HUES48 (cell line): ENCODE results near the gene UBR2.
A peak's percentile ranks its signal among the peaks of the same experiment; 100 is the strongest.
"Not testable (repeated sequence)": the region's sequence is repeated elsewhere in the genome, so short reads cannot be mapped to it uniquely, and the experiment has no call there.

Source experiments
- H3K27ac ChIP-seq: one replicate; pipeline ENCODE4 v1.7.0; 2013; ENCODE audit warnings: low read depth, low read length, inconsistent platforms
- H3K27me3 ChIP-seq: 2 replicates; pipeline ENCODE4 v1.6.1; 2013; ENCODE audit warnings: mild to moderate bottlenecking, low read length; ENCODE audit not compliant: control insufficient read depth, insufficient read depth
- H3K36me3 ChIP-seq: 2 replicates; pipeline ENCODE4 v1.6.1; 2013; ENCODE audit warnings: low read length; ENCODE audit not compliant: control insufficient read depth, insufficient read depth
- H3K4me1 ChIP-seq: 2 replicates; pipeline ENCODE4 v1.6.1; 2013; ENCODE audit warnings: mild to moderate bottlenecking, low read length; ENCODE audit not compliant: control insufficient read depth, insufficient read depth
- H3K4me3 ChIP-seq: 2 replicates; pipeline ENCODE4 v1.5.1; 2013; ENCODE audit warnings: mild to moderate bottlenecking, low read depth, low read length
- H3K9ac ChIP-seq: 2 replicates; pipeline ENCODE4 v1.6.1; 2013; ENCODE audit warnings: mild to moderate bottlenecking, low read depth, low read length, moderate library complexity
- H3K9me3 ChIP-seq: 2 replicates; pipeline ENCODE4 v1.6.1; 2013; ENCODE audit warnings: low read length; ENCODE audit not compliant: control insufficient read depth, insufficient read depth

Gene UBR2

DNA sequence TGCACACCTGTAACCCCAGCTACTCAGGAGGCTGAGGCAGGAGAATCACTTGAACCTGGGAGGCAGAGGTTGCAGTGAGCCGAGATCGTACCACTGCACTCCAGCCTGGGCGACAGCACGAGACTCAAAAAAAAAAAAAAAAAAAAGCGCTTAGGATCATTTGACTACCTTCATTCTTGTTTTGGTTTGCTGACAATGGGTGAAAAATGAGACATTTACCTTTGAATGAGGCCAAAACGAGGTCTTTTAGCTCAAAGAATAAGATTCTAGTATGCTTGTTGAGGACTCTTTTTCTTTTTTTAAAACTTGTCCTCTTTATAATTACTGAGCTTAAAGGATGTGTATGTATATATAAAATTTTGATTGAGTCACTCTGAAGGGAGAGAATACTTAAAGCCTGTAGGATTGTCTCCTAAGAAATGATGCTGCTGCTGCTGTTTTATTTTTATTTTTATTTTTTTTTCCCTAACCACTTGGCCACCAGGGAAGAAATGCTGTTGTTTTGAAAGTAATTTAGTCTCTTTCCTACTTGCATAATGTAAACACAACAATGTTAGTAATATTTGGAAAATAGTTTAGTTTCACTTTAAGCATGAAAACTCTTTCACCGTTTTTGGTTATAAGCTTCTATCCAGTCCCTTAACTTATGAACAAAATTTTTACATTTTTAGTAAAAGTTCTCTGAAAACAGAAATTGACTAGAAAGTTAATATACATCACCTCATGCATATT, 7.9 kb downstream of the UBR2 start:
- no peaks in the 10 kb centered on the region for H3K9me3 ChIP-seq
- H3K9ac ChIP-seq, result no peak overlapping the region
- no peaks in the 10 kb centered on the region for H3K27me3 ChIP-seq
- H3K4me1 ChIP-seq, result peaks cover 5% of the 10 kb centered on the region; the same call in 1 of the 2 replicates
- H3K36me3 ChIP-seq, result peaks cover 22% of the 10 kb centered on the region
- H3K4me3 ChIP-seq, result no peak overlapping the region
- no peak overlapping the region for H3K27ac ChIP-seq

DNA sequence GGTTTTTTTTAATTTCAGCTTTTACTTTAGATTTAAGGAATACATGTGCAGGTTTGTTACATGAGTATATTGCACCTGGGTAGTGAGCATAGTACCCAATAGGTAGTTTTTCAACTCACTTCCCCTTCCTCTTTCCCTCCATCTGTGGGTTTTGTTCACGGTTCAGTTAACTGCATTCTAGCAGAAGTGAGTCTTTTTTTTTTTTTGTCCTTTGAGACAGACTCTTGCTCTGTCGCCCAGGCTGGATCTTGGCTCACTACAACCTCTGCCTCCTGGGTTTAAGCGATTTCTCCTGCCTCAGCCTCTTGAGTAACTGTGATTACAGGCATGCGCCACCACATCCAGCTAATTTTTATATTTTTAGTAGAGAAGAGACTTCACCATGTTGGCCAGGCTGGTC, 8.7 kb downstream of the UBR2 start:
- H3K9ac ChIP-seq, result no peak overlapping the region
- peaks cover 24% of the 10 kb centered on the region for H3K36me3 ChIP-seq
- no peaks in the 10 kb centered on the region for H3K9me3 ChIP-seq
- H3K27ac ChIP-seq, result no peak overlapping the region
- peaks cover 5% of the 10 kb centered on the region; the same call in 1 of the 2 replicates for H3K4me1 ChIP-seq
- no peaks in the 10 kb centered on the region for H3K27me3 ChIP-seq
- H3K4me3 ChIP-seq, result no peak overlapping the region

DNA sequence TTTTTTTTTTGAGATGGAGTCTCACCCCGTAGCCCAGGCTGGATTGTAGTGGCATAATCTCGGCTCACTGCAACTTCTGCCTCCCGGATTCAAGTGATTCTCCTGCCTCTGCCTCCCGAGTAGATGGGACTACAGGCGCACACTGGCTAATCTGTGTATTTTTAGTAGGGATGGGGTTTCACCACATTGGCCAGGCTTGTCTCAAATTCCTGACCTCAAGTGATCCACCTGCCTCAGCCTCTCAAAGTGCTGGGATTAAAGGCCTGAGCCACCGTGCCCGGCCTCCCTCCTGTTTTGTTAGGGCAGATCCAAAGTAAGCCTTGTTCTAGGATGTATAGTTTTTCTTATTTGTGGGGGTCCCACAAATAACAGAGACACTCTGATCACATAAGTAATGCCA, 12.7 kb downstream of the UBR2 start:
- not testable (repeated sequence) for H3K4me3 ChIP-seq
- peaks cover 24% of the 10 kb centered on the region for H3K36me3 ChIP-seq

DNA sequence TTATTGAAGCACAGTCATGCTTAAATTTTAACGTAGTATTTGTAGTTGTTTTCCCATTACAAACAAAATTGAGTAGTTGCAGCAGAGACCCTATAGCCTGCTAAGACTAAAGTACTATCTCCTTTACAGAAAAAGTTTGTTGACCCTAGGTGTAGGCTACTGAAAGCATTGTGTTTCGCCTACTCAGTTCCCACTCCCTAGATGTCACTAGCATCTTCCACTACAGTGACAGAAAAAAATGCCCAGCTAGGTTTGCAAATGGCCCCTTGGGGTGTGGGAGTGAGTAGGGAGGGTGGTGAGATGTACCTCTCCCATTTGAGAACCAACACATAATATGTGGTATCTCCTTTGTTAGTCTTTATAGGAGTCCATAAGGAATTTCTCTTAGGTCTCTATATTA, 34.5 kb downstream of the UBR2 start:
- H3K4me1 ChIP-seq, result no peaks in the 10 kb centered on the region
- peaks cover 14% of the 10 kb centered on the region for H3K36me3 ChIP-seq
- no peak overlapping the region for H3K4me3 ChIP-seq
- no peaks in the 10 kb centered on the region for H3K9me3 ChIP-seq
- no peak overlapping the region for H3K27ac ChIP-seq
- no peak overlapping the region for H3K9ac ChIP-seq
- no peaks in the 10 kb centered on the region for H3K27me3 ChIP-seq

More for the DNA sequence above, 12.7 kb downstream of the UBR2 start:
- not testable (repeated sequence) for H3K9me3 ChIP-seq, H3K27me3 ChIP-seq, H3K27ac ChIP-seq, H3K4me1 ChIP-seq, H3K9ac ChIP-seq

DNA sequence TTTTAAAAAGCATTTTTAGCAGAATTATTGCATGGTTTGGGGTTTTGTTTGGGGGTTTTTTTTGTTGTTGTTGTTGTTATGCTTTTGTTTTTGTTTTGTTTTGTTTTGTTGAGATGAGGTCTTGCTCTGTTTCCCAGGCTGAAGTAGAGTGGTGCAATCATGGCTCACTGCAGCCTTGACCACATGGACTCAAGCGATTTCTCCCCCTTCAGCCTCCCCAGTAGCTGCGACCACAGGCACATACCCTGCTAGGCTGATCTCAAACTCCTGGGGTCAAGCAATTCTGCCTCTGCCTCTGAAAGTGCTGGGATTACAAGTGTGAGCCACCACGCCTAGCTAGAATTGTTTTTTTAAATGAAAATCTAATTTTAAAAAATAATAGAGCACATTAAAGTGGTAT, 35.7 kb downstream of the UBR2 start:
- H3K4me3 ChIP-seq, result no peak overlapping the region
- no peaks in the 10 kb centered on the region for H3K9me3 ChIP-seq
- no peaks in the 10 kb centered on the region for H3K27me3 ChIP-seq
- H3K9ac ChIP-seq, result no peak overlapping the region
- H3K27ac ChIP-seq, result no peak overlapping the region
- peaks cover 24% of the 10 kb centered on the region for H3K36me3 ChIP-seq
- no peaks in the 10 kb centered on the region for H3K4me1 ChIP-seq

DNA sequence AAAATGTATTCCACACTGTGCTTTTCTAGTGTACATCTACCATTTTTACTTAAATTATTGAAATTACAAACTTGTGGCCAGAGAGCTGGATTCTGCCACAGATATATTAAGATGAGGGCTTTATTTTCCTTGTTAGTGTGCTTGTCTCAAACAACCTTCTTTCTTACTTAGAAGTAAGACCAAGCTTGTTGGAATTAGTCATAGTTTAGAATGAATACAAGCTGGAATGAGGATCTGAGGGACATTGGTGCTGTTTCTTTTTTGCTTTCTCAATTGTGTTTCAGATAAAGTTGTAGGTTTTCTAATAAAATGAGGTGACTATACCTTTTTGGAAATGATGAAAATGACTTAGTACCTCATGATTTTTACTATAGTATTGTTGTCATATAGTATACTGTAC, 40.3 kb downstream of the UBR2 start:
- no peak overlapping the region for H3K27ac ChIP-seq
- H3K36me3 ChIP-seq, result peaks cover 45% of the 10 kb centered on the region

DNA sequence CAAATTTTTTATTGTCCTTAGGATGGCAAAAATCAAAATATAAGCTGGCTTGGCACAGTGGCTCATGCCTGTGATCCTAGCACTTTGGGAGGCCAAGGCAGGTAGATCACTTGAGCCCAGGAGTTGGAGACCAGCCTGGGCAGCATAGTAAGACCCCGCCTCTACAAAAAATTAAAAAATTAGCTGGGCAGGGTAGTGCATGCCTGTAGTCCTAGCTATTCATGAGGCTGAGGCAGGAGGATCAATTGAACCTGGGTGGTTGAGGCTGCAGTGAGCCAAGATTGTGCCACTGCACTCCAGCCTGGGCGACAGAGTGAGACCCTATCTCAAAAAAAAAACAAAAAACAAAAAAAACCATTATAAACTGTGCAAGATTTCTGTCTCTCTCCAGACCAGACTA, 40.9 kb downstream of the UBR2 start:
- H3K9ac ChIP-seq, H3K27ac ChIP-seq, H3K4me3 ChIP-seq, H3K27me3 ChIP-seq, H3K4me1 ChIP-seq, H3K9me3 ChIP-seq: not testable (repeated sequence)
- H3K36me3 ChIP-seq, result peaks cover 48% of the 10 kb centered on the region

More for the DNA sequence above, 40.3 kb downstream of the UBR2 start:
- H3K4me1 ChIP-seq, result no peaks in the 10 kb centered on the region
- no peak overlapping the region for H3K4me3 ChIP-seq
- H3K9ac ChIP-seq, result no peak overlapping the region
- no peaks in the 10 kb centered on the region for H3K9me3 ChIP-seq
- no peaks in the 10 kb centered on the region for H3K27me3 ChIP-seq

DNA sequence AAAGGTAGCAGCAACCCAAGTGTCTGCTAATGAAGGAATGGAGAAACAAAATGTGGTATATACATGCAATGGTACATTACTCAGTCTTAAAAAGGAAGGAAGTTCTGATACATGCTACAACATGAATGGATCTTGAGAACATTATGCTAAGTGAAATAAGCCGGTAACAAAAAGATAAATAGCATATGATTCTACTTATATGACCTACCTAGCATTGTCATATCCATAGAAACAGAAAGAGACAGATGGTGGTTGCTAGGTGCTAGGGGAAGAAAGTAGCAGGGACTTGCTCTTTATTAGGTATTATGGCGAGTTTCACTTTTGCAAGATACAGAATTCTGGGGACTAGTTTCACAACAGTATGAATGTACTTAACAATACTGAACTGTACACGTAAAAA, 46.6 kb downstream of the UBR2 start:
- no peaks in the 10 kb centered on the region for H3K27me3 ChIP-seq
- H3K4me3 ChIP-seq, result no peak overlapping the region
- H3K36me3 ChIP-seq, result peaks cover 56% of the 10 kb centered on the region
- no peak overlapping the region for H3K9ac ChIP-seq
- no peak overlapping the region for H3K27ac ChIP-seq
- H3K4me1 ChIP-seq, result no peaks in the 10 kb centered on the region
- no peaks in the 10 kb centered on the region for H3K9me3 ChIP-seq

DNA sequence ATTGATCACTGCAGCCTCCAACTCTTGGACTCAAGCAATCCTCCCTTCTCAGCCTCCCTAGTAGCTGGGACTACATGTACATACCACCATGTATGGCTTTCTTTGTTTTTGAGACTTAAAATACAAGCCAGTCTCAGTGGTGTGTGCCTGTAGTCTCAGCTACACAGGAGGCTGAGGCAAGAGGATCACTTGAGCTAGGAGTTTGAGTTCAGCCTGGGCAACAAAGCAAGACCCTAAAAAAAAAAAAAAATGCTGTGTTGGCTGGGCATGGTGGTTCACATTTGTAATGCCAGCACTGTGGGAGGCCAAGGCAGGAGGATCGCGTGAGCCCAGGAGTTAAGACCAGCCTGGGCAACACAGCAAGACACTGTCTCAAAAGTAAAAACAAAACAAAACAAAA, 51.7 kb downstream of the UBR2 start:
- H3K4me3 ChIP-seq, result no peak overlapping the region
- no peaks in the 10 kb centered on the region for H3K9me3 ChIP-seq
- H3K4me1 ChIP-seq, result peaks cover 16% of the 10 kb centered on the region
- H3K9ac ChIP-seq, result no peak overlapping the region
- peaks cover 43% of the 10 kb centered on the region for H3K36me3 ChIP-seq
- H3K27me3 ChIP-seq, result no peaks in the 10 kb centered on the region
- no peak overlapping the region for H3K27ac ChIP-seq

DNA sequence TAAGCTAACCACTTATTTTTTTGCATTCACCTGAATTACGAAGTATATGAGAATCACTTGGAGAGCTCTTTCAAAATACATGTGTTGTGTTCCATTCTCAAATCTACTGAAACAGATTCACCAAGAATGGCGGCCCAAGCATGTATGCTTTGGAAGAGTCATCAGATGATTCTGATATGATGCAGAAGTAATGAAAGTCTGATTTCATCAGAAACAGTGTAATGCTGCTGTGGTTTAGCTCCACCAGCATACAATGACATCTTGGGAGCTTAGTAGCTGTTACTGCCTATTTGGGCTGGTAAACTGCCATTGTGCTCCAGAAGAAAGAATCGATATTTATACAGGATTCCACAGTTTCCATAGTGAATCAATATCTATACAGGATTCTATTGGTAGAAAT, 52.9 kb downstream of the UBR2 start:
- Histone ChIP-seq H3K27ac (no peak overlapping the region), H3K9ac (no peak overlapping the region), H3K27me3 (no peaks in the 10 kb centered on the region), H3K9me3 (no peaks in the 10 kb centered on the region), H3K36me3 (peaks cover 47% of the 10 kb centered on the region), H3K4me1 (peaks cover 16% of the 10 kb centered on the region), H3K4me3 (no peak overlapping the region)

DNA sequence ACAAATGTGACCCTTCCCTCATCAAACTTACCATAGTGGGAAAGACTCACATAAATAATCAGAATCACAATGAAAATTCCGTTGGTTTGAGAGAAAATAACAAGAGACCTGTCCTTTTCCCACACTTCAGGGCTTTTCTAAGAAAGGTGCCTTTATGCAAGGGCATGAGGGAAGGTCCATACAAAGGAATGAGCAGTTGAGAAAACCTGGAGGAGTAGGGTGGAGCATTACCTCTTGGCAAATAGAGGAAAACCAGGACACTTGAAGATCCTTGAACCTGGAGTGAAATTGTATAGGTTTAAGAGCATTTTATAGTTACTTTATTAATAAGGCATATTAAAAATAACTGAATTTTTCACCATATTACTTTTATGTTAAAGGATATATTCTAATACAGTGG, 54.3 kb downstream of the UBR2 start:
- no peaks in the 10 kb centered on the region for H3K9me3 ChIP-seq
- no peak overlapping the region for H3K4me3 ChIP-seq
- H3K27ac ChIP-seq, result peak overlapping the region; percentile 74
- H3K9ac ChIP-seq, result no peak overlapping the region
- H3K27me3 ChIP-seq, result no peaks in the 10 kb centered on the region
- H3K4me1 ChIP-seq, result peaks cover 16% of the 10 kb centered on the region
- peaks cover 36% of the 10 kb centered on the region for H3K36me3 ChIP-seq
